OCI-LY7 (cell line): ENCODE measurements around the gene ZNF423. TPM values are rescaled to one million over a fixed set of nuclear protein-coding genes. Genes with fewer than 3 reads are reported as not detected.
A peak's percentile ranks its signal among the peaks of the same experiment; 100 is the strongest.

Experiments used
- BruUV-seq: library from RNA; stranded (reverse); fragments of 400-500 nt; replicated peaks from 2 replicates; lab custom pipeline; 2021; lab: Mats Ljungman, UMichigan
- CTCF ChIA-PET: fragments of 300-600 bp; sonication (Branson Sonifier 250); formaldehyde crosslinking; loops from one replicate; lab custom pipeline; 2022; ENCODE audit warnings: antibody characterized with exemption; ENCODE audit not compliant: unreplicated experiment; lab: Charles Lee
- POLR2A ChIA-PET: fragments of 300-600 bp; sonication (Branson Sonifier 250); formaldehyde crosslinking; loops from one replicate; lab custom pipeline; 2022; ENCODE audit warnings: antibody characterized with exemption; lab: Charles Lee
- DNase-seq: peaks from one replicate; pipeline ENCODE4 v3.0.0-alpha.2; 2015; ENCODE audit warnings: low spot score
- H2AFZ ChIP-seq: fragments of 200-600 bp; sonication (generic), shearing (Covaris generic); 2 replicates; pipeline ENCODE4 v1.6.1; 2014; ENCODE audit warnings: mild to moderate bottlenecking, antibody characterized with exemption, low read length, moderate library complexity
- H3K27ac ChIP-seq: fragments of 200-600 bp; sonication (generic); 2 replicates; pipeline ENCODE4 v1.5.1; 2014; ENCODE audit warnings: mixed run types, low read depth, mild to moderate bottlenecking, moderate library complexity, low read length, inconsistent platforms; ENCODE audit not compliant: poor library complexity, severe bottlenecking
- H3K36me3 ChIP-seq: fragments of 200-600 bp; sonication (generic); 2 replicates; pipeline ENCODE4 v1.6.1; 2014; ENCODE audit warnings: mild to moderate bottlenecking, antibody characterized with exemption, low read length, moderate library complexity, mixed read lengths; ENCODE audit not compliant: insufficient read depth
- H3K4me1 ChIP-seq: fragments of 200-600 bp; sonication (generic); 2 replicates; pipeline ENCODE4 v1.5.1; 2014; ENCODE audit warnings: mild to moderate bottlenecking, low read length; ENCODE audit not compliant: insufficient read depth, poor library complexity, severe bottlenecking
- H3K4me2 ChIP-seq: fragments of 200-600 bp; sonication (generic); 2 replicates; pipeline ENCODE4 v1.6.1; 2014; ENCODE audit warnings: mild to moderate bottlenecking, low read length
- H3K4me3 ChIP-seq: fragments of 200-600 bp; sonication (generic); 2 replicates; pipeline ENCODE4 v1.5.1; 2014; ENCODE audit warnings: mild to moderate bottlenecking, low read depth, low read length; ENCODE audit not compliant: poor library complexity, severe bottlenecking
- H3K79me2 ChIP-seq: fragments of 200-600 bp; sonication (generic); 2 replicates; pipeline ENCODE4 v1.6.1; 2016; ENCODE audit warnings: low read depth, mild to moderate bottlenecking, low read length, moderate library complexity, mixed read lengths; ENCODE audit not compliant: insufficient read depth
- H3K9me2 ChIP-seq: fragments of 200-600 bp; sonication (generic); 2 replicates; pipeline ENCODE4 v1.6.1; 2016; ENCODE audit warnings: mild to moderate bottlenecking, low read length, mixed read lengths; ENCODE audit not compliant: insufficient read depth
- H3K9me3 ChIP-seq: fragments of 200-600 bp; sonication (generic); 2 replicates; pipeline ENCODE4 v1.6.1; 2014; ENCODE audit warnings: mild to moderate bottlenecking, mixed run types, low read length, mixed read lengths
- H4K20me1 ChIP-seq: fragments of 200-600 bp; sonication (generic); 2 replicates; pipeline ENCODE4 v1.6.1; 2014; ENCODE audit warnings: mild to moderate bottlenecking, antibody characterized with exemption, low read length, moderate library complexity, mixed read lengths; ENCODE audit not compliant: insufficient read depth
- EZH2phosphoT487 ChIP-seq: fragments of 200-600 bp; sonication (generic); IDR thresholded peaks from 2 replicates; pipeline ENCODE4 v1.6.1; 2018; ENCODE audit warnings: low read depth, borderline replicate concordance, mild to moderate bottlenecking, mixed run types, antibody characterized with exemption, low read length, moderate library complexity, mixed read lengths
- intact Hi-C: fragments of 100-400 bp; cut with micrococcal nuclease; formaldehyde crosslinking; loops from one replicate; pipeline ENCODE4 v1.10.0; 2022; ENCODE audit not compliant: unreplicated experiment
- total RNA-seq, 2 experiments: library from RNA; depleted of rRNA in 1 of 2; stranded (reverse); fragments of >200 nt in 1 of 2; shearing (Covaris generic) in 1 of 2; gene quantifications; 2 replicates each; pipeline ENCODE4 v1.2.3, GENCODE V29; 2014 to 2022
- TF ChIP-seq, protein P1 (sequence below): fragments of 200-600 bp; sonication (generic); conservative IDR thresholded peaks from 2 replicates; pipeline ENCODE4 v1.5.1; 2014; ENCODE audit warnings: mild to moderate bottlenecking, antibody characterized with exemption, low read length, moderate library complexity, mixed read lengths

ZNF423 gene
- total RNA-seq, 2 experiments from 2014 or later, result 0.09 to 0.13 TPM

DNA sequence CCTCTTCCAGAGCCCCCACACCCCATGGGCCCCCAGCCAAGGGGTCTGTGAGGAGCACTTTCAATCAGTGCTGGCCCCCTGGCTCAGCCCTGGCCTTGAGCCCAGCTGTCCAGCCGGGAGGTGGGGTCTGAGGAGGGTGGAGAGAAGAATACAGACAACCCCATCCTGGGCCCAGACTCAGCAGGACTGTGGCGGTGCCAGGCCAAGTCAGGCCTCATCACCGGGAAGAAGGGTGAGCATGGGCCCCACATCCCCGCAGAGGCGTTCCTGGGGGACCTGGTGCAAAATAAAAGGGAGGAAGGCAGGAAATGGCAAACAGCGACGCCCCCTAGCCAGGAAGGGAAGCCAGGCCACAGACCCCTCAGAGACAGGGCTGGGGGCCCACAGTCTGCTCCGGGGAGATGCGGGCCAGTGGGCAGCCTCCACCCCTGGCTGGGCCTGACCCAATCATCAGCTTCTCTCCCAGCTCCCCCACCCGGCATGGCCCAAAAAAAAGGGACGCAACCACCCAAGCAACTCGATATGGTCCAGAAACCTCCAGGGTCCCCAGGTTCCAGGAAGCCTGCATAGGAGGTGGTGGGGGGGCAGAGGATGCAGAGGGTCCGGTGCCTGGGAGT is 20.6 kb downstream of the ZNF423 start:
- no peak for TF ChIP-seq EZH2phosphoT487
- TF ChIP-seq, protein P1, sequence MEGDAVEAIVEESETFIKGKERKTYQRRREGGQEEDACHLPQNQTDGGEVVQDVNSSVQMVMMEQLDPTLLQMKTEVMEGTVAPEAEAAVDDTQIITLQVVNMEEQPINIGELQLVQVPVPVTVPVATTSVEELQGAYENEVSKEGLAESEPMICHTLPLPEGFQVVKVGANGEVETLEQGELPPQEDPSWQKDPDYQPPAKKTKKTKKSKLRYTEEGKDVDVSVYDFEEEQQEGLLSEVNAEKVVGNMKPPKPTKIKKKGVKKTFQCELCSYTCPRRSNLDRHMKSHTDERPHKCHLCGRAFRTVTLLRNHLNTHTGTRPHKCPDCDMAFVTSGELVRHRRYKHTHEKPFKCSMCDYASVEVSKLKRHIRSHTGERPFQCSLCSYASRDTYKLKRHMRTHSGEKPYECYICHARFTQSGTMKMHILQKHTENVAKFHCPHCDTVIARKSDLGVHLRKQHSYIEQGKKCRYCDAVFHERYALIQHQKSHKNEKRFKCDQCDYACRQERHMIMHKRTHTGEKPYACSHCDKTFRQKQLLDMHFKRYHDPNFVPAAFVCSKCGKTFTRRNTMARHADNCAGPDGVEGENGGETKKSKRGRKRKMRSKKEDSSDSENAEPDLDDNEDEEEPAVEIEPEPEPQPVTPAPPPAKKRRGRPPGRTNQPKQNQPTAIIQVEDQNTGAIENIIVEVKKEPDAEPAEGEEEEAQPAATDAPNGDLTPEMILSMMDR, result no peak
- no peaks in the 10 kb centered on the region for H3K79me2 ChIP-seq
- no peaks in the 10 kb centered on the region for H3K36me3 ChIP-seq
- ChIA-PET CTCF (no interaction called here), POLR2A (no interaction called here)
- peak; percentile 27 for DNase-seq
- BruUV-seq, result no TSS peak
- no peak overlapping the region for H3K27ac ChIP-seq
- H4K20me1 ChIP-seq, result no peaks in the 10 kb centered on the region
- H3K9me2 ChIP-seq, result no peaks in the 10 kb centered on the region
- peak overlapping the region; percentile 50 for H2AFZ ChIP-seq
- H3K4me1 ChIP-seq, result peaks cover 12% of the 10 kb centered on the region
- no peaks in the 10 kb centered on the region for H3K9me3 ChIP-seq
- H3K4me3 ChIP-seq, result no peak overlapping the region
- peak overlapping the region; percentile 23; the same call in 1 of the 2 replicates for H3K4me2 ChIP-seq
- intact Hi-C loops, result no loop called here

DNA sequence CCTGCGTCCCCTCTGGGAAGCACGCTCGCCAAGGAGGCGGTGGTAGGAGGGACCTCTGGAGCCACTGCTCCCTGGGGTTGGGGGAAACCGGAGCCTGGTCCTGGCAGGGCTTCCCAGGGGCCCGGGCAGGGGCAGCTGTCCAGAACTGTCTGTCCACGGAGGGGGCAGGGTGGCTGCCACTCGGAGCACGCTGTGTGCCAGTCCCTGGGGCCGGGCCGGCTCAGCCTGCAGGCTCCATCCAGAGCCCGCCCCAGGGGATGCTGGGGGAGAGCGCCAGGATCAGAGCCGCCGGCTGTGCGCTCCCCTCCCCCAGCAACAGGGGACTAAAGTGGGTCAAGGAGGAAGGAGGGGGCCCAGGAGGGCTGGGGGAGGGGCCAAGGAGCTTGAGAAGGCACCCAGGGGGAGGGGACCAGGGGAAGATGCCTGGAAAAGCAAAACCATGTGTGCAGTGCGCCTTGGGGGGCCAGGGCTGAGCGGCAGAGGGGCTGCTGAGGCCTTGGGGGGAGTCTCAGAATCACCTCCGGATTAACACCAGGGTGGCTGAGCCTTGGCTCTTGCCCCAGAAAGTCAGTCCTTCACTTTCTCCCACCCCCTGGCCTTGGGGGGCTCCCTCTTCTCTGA is 21.3 kb downstream of the ZNF423 start:
- BruUV-seq, result no TSS peak
- Histone ChIP-seq H3K9me2 (no peaks in the 10 kb centered on the region), H4K20me1 (no peaks in the 10 kb centered on the region), H3K79me2 (no peaks in the 10 kb centered on the region), H3K4me1 (peaks cover 12% of the 10 kb centered on the region), H3K36me3 (no peaks in the 10 kb centered on the region), H3K4me3 (no peak overlapping the region), H3K9me3 (no peaks in the 10 kb centered on the region), H2AFZ (no peak overlapping the region), H3K27ac (no peak overlapping the region), H3K4me2 (0 out of 2 replicates have a peak overlapping the region, but pooled peaks have one; percentile 23)
- ChIA-PET CTCF (no interaction called here), POLR2A (no interaction called here)
- TF ChIP-seq EZH2phosphoT487, result no peak
- TF ChIP-seq, protein P1, result no peak
- intact Hi-C loops, result no loop called here
- no peak for DNase-seq
